Measurements from ENCODE around the gene NUDT2. TPM values are rescaled to one million over a fixed set of nuclear protein-coding genes. Genes with fewer than 3 reads are reported as not detected.

Gene NUDT2
- total RNA-seq, 4 donors from 2014 or later: 15.0 to 45.3 (median 23.0) TPM

DNA sequence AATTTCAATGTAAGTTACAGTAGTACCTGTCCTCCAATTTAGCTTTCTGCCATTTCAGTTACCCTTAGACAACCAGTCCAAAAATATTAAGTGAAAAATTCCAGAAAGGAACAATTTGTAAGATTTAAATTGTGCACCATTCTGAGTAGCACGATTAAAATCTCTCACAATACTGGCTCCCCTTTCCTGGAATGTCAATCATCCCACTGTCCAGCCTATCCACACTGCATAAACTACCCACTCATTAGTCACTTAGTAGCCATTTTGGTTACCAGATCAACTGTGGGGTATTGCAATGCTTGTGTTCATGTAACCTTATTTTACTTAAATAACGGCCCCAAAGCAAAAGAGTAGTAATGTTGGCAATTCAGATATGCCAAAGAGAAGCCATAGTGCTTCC lies 11.9 kb upstream of the NUDT2 start:
- no peaks in the 10 kb centered on the region for H3K4me1 ChIP-seq
- intact Hi-C loops (cut with DNase I): no loop called here
- WGBS: 89% methylated on average over 2 of the region's 2 CpGs

DNA sequence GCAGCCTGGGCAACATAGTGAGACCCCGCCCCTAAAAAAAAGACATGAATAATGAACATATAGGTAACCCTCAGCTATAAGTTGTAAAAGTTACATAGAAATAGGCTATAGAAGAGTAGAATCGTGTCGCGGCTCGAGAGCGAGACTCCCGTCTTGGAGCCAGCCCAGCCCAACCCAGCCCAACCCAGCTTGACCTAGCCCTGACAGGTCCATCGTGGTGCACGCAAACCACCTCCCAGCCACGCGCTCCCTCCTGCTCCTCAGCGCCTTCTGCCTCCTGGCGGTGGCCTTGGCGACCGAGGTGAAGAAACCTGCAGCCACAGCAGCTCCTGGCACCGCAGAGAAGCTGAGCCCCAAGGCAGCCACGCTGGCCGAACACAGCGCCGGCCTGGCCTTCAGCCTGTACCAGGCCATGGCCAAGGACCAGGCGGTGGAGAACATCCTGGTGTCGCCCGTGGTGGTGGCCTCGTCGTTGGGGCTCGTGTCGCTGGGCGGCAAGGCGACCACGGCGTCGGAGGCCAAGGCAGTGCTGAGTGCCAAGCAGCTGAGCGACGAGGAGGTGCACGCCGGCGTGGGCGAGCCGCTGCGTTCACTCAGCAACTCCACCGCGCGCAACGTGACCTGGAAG lies 11.1 kb upstream of the NUDT2 start:
- no peaks in the 10 kb centered on the region for H3K27me3 ChIP-seq
- DNase-seq (ENCODE audit: extremely low spot score): peak; percentile 31
- intact Hi-C loops (cut with DNase I): no loop called here
- no peak overlapping the region for H3K4me3 ChIP-seq
- H3K4me1 ChIP-seq: no peaks in the 10 kb centered on the region
- no peaks in the 10 kb centered on the region for H3K9me3 ChIP-seq
- no peak overlapping the region for H3K27ac ChIP-seq (replicated peaks in 1 of 4)
- TF ChIP-seq POLR2A (IDR thresholded peaks at IDR 0.05; ENCODE audit: low read depth) (no peak), POLR2AphosphoS5 (IDR thresholded peaks at IDR 0.05) (no peak), EP300 (IDR thresholded peaks at IDR 0.05) (no peak)
- TF ChIP-seq, protein P1, sequence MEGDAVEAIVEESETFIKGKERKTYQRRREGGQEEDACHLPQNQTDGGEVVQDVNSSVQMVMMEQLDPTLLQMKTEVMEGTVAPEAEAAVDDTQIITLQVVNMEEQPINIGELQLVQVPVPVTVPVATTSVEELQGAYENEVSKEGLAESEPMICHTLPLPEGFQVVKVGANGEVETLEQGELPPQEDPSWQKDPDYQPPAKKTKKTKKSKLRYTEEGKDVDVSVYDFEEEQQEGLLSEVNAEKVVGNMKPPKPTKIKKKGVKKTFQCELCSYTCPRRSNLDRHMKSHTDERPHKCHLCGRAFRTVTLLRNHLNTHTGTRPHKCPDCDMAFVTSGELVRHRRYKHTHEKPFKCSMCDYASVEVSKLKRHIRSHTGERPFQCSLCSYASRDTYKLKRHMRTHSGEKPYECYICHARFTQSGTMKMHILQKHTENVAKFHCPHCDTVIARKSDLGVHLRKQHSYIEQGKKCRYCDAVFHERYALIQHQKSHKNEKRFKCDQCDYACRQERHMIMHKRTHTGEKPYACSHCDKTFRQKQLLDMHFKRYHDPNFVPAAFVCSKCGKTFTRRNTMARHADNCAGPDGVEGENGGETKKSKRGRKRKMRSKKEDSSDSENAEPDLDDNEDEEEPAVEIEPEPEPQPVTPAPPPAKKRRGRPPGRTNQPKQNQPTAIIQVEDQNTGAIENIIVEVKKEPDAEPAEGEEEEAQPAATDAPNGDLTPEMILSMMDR (IDR thresholded peaks at IDR 0.05): no peak
- no peaks in the 10 kb centered on the region for H3K36me3 ChIP-seq
- 92% methylated on average over 10 of the region's 44 CpGs for WGBS

More for the DNA sequence above, 11.9 kb upstream of the NUDT2 start:
- H3K27me3 ChIP-seq: no peaks in the 10 kb centered on the region
- TF ChIP-seq, protein P1 (IDR thresholded peaks at IDR 0.05): no peak
- TF ChIP-seq EP300 (IDR thresholded peaks at IDR 0.05): no peak
- TF ChIP-seq POLR2AphosphoS5 (IDR thresholded peaks at IDR 0.05): no peak
- no peak for TF ChIP-seq POLR2A (IDR thresholded peaks at IDR 0.05; ENCODE audit: low read depth)
- no peaks in the 10 kb centered on the region for H3K36me3 ChIP-seq
- H3K4me3 ChIP-seq: no peak overlapping the region
- H3K9me3 ChIP-seq: no peaks in the 10 kb centered on the region
- H3K27ac ChIP-seq (replicated peaks in 1 of 4): no peak overlapping the region
- peak; percentile 24 for DNase-seq (ENCODE audit: extremely low spot score)

DNA sequence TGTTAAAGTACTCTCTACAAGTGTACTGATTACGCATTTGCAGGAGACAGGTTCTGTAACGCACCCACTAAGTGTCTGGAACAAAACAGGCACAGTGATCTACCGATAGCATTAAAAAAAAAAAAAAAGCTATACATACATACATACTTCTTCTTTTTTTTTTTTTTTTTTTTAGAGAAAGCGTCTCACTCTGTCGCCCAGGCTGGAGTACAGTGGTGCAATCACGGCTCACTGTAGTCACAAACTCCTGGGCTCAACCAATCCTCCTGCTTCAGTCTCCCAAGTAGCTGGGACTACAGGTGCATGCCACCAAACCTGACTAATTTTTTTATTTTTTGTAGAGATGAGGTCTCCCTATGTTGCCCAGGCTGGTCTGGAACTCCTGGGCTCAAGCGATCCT lies 7.9 kb upstream of the NUDT2 start:
- intact Hi-C loops (cut with DNase I): loop anchor here (10.0 kb wide), 1 partner anchor 147 kb away; the partner anchor contains the start of gene UBAP1
- Histone ChIP-seq H3K4me1 (no peaks in the 10 kb centered on the region), H3K36me3 (no peaks in the 10 kb centered on the region), H3K27ac (replicated peaks in 1 of 4) (no peak overlapping the region), H3K9me3 (no peaks in the 10 kb centered on the region), H3K27me3 (no peaks in the 10 kb centered on the region), H3K4me3 (no peak overlapping the region)
- TF ChIP-seq, protein P1 (IDR thresholded peaks at IDR 0.05): no peak
- TF ChIP-seq POLR2A (IDR thresholded peaks at IDR 0.05; ENCODE audit: low read depth): no peak
- no peak for TF ChIP-seq POLR2AphosphoS5 (IDR thresholded peaks at IDR 0.05)
- TF ChIP-seq EP300 (IDR thresholded peaks at IDR 0.05): no peak
- DNase-seq (ENCODE audit: extremely low spot score): no peak
- 87% methylated on average over 7 of the region's 7 CpGs for WGBS

DNA sequence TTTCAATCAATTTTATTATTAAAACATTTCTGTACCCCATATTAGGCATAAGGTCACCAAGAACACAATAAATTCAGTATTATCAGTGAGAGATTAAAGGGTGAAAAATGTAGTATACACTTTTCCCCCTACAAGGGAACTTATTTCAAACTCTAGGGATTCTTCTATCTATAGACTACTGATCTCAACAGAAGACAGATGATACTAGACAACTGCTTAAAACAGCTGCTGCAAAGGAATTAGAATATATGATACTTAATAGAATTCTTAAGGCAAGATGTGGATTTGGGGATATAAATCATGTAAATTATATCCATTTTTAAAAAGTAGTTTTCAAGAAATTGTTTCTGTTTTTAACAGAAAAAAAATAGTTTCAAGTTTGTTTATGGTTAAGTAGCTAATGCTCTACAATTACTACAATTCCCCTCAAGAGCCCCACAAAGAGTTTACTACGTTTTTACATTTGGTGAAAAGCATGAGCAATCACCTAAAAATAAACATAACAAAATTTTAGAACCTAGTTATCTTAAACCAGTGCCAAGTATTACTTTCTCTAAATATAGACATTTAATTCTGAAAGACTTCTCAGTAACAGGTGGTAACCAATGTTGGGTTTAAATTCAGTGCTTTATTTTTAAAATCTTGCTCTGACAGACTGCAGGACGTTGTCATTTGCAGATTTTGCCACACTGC lies 6.3 kb upstream of the NUDT2 start:
- H3K4me1 ChIP-seq: peaks cover 0 to under 1% (median 0%) of the 10 kb centered on the region in 4 donors
- H3K9me3 ChIP-seq: no peaks in the 10 kb centered on the region
- WGBS: 45% methylated on average over 2 of the region's 2 CpGs
- intact Hi-C loops (cut with DNase I): loop anchor here (10.0 kb wide), 1 partner anchor 148 kb away; the partner anchor contains the start of gene UBAP1
- no peak for TF ChIP-seq POLR2AphosphoS5 (IDR thresholded peaks at IDR 0.05)
- TF ChIP-seq, protein P1 (IDR thresholded peaks at IDR 0.05): no peak
- no peaks in the 10 kb centered on the region for H3K36me3 ChIP-seq
- no peak overlapping the region for H3K27ac ChIP-seq (replicated peaks in 1 of 4)
- H3K4me3 ChIP-seq: no peak overlapping the region
- H3K27me3 ChIP-seq: no peaks in the 10 kb centered on the region
- DNase-seq (ENCODE audit: extremely low spot score): no peak

Data from esophagus muscularis mucosa (tissue), 4 donors.